ENCODE data around the gene CCDC85A.

DNA sequence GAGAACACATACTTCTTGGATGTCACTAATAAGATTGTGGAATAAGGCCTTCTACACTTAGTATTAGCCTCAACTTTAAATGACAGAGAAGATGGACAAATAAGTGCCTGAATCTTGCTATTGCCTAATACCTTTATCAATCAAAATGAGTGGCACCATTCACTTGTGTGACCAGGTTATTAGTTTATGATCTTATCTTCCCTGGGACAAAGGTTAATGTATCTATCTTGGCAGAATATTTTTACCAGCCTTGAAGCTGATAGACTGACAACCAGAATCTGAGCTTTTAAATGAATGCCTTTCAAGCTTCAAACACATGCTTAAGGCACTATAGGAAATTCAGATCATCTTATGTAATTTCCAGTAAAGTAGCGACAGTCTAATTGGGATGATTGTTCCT, 202.9 kb downstream of the CCDC85A start:
- TF ChIP-seq, protein P1, sequence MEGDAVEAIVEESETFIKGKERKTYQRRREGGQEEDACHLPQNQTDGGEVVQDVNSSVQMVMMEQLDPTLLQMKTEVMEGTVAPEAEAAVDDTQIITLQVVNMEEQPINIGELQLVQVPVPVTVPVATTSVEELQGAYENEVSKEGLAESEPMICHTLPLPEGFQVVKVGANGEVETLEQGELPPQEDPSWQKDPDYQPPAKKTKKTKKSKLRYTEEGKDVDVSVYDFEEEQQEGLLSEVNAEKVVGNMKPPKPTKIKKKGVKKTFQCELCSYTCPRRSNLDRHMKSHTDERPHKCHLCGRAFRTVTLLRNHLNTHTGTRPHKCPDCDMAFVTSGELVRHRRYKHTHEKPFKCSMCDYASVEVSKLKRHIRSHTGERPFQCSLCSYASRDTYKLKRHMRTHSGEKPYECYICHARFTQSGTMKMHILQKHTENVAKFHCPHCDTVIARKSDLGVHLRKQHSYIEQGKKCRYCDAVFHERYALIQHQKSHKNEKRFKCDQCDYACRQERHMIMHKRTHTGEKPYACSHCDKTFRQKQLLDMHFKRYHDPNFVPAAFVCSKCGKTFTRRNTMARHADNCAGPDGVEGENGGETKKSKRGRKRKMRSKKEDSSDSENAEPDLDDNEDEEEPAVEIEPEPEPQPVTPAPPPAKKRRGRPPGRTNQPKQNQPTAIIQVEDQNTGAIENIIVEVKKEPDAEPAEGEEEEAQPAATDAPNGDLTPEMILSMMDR (IDR thresholded peaks at IDR 0.05) = no peak
- no peak for TF ChIP-seq EZH2phosphoT487 (IDR thresholded peaks at IDR 0.05)
- TF ChIP-seq EZH2 (IDR thresholded peaks at IDR 0.05) = no peak

Measured in neural progenitor cell (in vitro differentiated cells).